ENCODE results near the gene AKAP8L.

The AKAP8L gene

DNA sequence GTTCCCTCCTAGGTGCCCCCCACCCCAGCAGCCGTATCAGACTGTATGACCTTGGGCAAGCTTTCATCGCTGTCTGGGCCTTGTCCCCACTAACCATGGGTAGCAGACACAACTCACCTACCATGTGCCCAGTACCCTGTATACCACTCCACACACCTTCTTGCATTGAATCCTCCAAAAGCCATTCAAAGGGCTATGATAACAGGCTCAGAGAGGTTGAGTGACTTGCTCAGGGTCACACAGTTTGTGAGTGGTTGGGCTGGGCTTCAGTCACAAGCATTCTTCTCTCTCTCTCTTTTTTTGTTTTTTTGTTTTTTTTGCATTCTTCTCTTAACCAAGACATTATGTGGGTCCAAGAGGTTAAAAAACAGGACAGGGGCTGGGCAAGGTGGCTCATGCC lies 42.9 kb upstream of the AKAP8L start:
- H3K4me3 ChIP-seq (ENCODE audit: low read depth, low read length), result no peak overlapping the region
- TF ChIP-seq, protein P1, sequence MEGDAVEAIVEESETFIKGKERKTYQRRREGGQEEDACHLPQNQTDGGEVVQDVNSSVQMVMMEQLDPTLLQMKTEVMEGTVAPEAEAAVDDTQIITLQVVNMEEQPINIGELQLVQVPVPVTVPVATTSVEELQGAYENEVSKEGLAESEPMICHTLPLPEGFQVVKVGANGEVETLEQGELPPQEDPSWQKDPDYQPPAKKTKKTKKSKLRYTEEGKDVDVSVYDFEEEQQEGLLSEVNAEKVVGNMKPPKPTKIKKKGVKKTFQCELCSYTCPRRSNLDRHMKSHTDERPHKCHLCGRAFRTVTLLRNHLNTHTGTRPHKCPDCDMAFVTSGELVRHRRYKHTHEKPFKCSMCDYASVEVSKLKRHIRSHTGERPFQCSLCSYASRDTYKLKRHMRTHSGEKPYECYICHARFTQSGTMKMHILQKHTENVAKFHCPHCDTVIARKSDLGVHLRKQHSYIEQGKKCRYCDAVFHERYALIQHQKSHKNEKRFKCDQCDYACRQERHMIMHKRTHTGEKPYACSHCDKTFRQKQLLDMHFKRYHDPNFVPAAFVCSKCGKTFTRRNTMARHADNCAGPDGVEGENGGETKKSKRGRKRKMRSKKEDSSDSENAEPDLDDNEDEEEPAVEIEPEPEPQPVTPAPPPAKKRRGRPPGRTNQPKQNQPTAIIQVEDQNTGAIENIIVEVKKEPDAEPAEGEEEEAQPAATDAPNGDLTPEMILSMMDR (IDR thresholded peaks at IDR 0.05; ENCODE audit: low read depth, low read length), result no peak

DNA sequence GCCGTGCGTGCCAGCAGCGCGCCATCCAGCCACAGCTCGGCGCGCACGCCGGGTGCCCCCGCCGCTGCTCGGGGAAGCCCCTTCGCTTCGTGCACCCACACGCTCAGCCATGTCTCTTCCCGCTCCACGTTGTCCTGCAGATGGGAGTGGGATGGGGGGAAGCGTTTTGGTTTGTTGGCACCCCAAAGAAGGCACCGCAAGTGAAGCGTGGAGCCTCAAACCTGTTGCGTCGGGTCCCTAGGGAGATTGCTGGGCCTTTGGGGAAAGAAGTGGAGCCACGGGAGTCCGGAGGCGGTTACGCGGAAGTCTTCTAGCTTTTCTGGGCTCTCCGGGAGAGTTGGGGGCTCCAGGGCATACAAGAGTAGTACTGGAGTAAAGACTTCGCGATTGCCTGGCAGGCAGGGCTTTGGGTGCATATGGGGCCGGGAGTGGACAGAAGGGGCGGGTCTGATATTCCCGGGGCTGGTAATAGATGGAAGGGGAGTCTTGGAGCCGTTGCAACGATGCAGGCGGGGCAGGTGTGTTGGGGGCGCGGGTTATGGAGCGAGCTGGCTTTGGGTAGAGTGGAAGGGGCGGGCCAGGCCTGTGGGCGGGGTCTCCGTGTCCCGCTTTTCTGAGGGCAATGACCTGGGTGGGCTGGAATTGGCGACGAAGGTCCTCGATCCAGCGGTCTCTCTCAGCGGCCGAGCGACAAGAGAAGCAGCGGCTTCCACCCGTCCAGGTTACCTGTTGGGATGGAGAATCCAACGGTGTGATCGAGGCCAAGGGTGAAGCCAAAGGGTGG lies 39.1 kb upstream of the AKAP8L start:
- TF ChIP-seq, protein P1 (IDR thresholded peaks at IDR 0.05; ENCODE audit: low read depth, low read length), result no peak
- no peak overlapping the region for H3K4me3 ChIP-seq (ENCODE audit: low read depth, low read length)

DNA sequence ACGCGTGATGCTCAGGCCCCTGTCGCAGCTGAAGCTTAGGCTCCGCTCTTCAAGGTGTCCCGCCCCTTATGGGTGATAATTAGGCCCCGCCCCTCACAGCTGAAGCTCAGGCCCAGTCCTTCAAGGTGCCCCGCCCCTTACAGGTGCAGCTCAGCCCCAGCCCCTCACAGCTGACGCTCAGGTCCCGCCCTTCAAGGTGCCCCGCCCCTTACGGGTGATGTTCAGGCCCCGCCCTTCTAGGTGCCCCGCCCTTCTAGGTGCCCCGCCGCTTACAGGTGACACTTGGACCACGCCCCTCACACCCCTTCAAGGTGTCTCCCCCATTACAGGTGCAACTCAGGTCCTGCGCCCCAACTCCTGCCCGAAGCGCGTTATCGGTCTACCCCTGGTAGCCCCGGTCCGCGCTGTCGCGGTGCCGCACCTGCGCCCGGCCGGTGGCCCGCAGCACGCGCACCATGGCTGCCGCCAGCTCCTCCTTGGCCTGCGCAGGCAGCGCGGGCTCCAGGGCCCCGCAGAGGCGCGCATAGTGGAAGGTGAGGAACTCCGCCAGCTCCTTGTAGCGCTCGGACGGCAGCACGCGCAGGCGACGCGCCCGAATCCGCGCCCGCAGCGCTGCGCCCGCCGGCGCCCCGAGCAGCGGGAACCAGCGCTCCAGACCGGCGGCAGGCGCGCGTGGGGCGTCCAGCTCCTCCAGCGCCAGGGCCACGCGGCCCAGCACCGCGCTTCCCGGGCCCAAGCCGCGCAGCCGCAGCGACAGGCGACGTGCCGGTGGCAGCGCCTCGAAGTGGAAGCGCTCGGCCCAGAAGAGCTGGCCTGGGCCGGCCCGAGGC lies 38.3 kb upstream of the AKAP8L start:
- H3K4me3 ChIP-seq (ENCODE audit: low read depth, low read length), result no peak overlapping the region
- TF ChIP-seq, protein P1 (IDR thresholded peaks at IDR 0.05; ENCODE audit: low read depth, low read length), result no peak

DNA sequence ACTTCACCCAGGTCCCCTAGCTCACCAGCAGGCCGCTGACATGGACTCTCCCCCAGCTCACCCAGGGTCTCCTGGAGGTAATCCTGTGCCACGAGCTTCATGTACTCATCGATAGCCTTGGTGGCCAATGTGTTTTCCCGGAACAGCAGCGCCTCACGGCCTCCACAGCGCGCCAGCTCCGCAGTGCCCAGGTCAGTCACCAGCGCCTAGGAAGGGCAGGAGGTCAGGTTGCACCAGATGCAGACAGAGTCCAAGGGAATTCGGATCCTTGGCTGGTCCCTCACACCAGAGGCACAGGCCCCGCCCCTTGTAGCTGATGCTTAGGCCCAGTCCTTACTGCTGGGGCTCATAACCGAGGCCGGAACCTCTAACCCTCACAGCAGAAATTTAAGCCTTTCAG lies 37.7 kb upstream of the AKAP8L start:
- H3K4me3 ChIP-seq (ENCODE audit: low read depth, low read length), result no peak overlapping the region
- TF ChIP-seq, protein P1 (IDR thresholded peaks at IDR 0.05; ENCODE audit: low read depth, low read length), result no peak

DNA sequence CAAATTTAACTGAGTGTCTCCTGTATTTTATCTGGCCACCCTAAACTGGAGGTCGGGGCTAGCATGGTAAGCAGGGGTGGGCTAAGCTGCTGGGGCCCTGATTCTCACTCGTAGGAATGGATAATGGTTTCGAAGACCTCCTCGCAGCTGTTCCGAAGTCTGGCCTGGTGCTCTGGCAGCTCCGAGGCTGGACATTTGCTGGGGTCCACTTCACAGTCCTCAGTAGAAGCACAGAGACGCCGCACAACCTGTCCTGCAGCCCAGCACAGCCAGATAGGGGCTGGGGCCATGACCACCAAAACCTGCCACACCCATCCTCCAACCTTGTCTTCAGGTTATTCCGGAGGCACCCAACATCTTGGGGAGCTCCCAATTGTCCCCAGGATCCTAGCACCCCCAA lies 37.2 kb upstream of the AKAP8L start:
- TF ChIP-seq, protein P1 (IDR thresholded peaks at IDR 0.05; ENCODE audit: low read depth, low read length), result no peak
- no peak overlapping the region for H3K4me3 ChIP-seq (ENCODE audit: low read depth, low read length)

DNA sequence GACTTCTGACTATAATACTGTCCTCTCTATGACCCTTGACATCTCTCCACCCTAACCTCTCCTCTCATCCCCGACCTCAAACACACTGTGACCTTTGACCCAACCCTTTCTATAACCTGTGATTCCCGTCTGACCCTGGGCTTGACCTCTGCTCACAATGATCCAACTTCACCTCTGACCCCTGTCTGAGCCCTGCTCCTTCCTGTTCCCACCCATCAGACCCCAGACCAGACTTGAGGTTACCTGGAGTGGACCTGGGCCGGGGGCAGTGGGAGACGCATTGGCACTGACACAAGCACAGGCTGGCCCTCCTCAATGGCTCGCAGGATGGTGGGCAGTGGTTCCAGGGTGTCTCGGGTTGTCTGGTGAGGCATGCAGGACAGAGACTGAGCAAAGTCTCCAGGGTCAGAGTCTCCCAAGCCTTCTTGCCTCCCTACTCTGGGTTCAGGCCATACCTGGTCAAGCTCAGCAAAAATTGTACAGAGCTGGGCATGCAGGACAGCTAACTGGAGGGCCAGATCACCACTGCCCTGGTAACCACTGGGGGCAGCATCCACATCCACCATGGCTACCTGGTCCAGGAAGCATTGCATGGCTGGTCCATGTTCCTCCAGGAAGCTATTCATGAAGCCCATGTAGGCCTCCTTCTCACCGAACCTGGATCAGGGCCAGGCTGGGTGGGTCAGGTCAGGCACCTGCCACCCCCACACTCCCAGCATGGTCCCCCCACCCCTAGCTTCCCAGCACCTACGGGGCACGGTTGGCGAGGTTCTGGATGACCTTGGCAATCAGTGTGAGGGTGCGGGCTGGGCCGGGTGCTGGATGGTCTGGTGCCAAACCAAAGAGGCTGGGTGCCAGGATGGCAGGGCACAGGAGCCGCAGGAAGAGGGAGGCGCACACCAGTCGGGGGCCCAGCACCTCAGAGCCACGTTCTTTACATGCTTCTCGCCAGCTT lies 35.4 kb upstream of the AKAP8L start:
- H3K4me3 ChIP-seq (ENCODE audit: low read depth, low read length), result no peak overlapping the region
- TF ChIP-seq, protein P1 (IDR thresholded peaks at IDR 0.05; ENCODE audit: low read depth, low read length), result no peak
